Activated CD4-positive, CD25-positive, alpha-beta regulatory T cell treated with anti-CD3 and anti-CD28 coated beads, Interleukin-2, amount 50 U/mL, for 72 hours (primary cell): Measurements from ENCODE around the gene PIP4K2C.
"Not testable (repeated sequence)": the region's sequence is repeated elsewhere in the genome, so short reads cannot be mapped to it uniquely, and the experiment has no call there.

Experiments used
- DNase-seq: peaks from one replicate; pipeline ENCODE4 v3.0.0; 2021

PIP4K2C gene

DNA sequence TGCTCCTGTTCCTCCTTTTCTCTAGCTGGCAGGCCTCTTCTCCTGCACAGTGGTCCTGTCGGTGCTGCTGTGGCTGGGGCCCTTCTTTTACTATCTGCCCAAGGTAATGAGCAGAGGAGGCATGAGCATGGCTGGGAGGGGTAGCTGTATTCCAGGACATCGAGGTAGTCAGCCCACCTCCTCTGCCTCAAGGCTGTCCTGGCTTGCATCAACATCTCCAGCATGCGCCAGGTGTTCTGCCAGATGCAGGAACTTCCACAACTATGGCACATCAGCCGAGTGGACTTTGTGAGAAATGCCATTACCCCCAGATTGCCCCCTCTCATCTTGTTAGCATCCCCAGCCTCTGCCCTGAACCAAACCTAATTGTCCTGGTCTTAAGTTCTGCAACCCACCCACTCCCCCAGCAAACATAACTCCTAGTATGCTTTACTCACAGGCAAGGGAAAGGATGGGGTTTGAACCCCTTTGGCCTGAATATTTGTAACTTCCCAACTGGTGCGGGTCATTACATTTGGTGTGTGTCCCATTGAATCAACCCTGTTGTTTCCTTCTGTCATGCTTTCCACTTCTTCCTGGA lies 32.9 kb downstream of the PIP4K2C start:
- DNase-seq = no peak

GRCh38 chr12:57624441-57625220 lies 33.6 kb downstream of the PIP4K2C start:
- DNase-seq = no peak

GRCh38 chr12:57625261-57626032 lies 34.5 kb downstream of the PIP4K2C start:
- no peak for DNase-seq

- DNase-seq = no peak
Observed at GRCh38 chr12:57626111-57626920, 35.3 kb downstream of the PIP4K2C start.

- no peak for DNase-seq
Observed at GRCh38 chr12:57626921-57627445, 36.0 kb downstream of the PIP4K2C start.

- no peak for DNase-seq
Observed at GRCh38 chr12:57627501-57628279, 36.7 kb downstream of the PIP4K2C start.

GRCh38 chr12:57628280-57629191 lies 37.5 kb downstream of the PIP4K2C start:
- no peak for DNase-seq

DNA sequence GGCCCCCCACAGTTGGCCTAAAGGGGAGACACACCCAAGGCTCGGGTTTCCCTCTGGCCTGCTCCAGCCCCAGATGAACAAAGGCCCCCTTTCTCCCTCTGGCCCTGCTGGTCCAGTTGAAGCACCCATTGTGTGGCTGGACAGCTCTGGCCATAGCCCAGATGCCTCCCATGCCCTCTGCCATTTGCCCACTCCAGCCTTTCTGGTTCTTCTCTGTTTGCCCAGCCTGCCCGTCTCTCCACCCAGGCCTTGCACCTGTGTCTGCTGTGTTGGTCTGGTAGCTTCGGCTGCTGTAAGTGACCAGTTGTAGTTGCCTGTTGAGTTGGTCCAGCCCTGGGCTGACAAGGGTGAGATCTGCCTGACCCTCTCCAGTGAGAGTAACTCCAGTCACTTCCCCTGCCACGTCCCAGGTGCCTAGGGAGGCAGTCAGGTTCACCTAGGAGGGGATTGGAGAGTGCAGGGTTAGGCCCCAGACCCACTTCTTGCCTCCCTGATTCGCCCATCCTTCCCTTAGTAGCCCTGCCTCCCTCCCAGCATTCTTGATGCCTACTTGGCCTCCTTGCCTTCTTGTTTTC lies 39.0 kb downstream of the PIP4K2C start:
- DNase-seq = no peak

- no peak for DNase-seq
Observed at GRCh38 chr12:57630891-57631433, 40.0 kb downstream of the PIP4K2C start.

- DNase-seq = no peak
Observed at GRCh38 chr12:57631566-57632072, 40.6 kb downstream of the PIP4K2C start.

GRCh38 chr12:57632073-57632957 lies 41.3 kb downstream of the PIP4K2C start:
- DNase-seq = no peak

- peak; percentile 76 for DNase-seq
Observed at GRCh38 chr12:57632958-57633840, 42.2 kb downstream of the PIP4K2C start, which contains the start of gene B4GALNT1. Gene B4GALNT1 (minus strand): TSS chr12:57633201. CDS start chr12:57632132, 1,069 bp downstream.

GRCh38 chr12:57636731-57637130 lies 45.7 kb downstream of the PIP4K2C start:
- DNase-seq = not testable (repeated sequence)

DNA sequence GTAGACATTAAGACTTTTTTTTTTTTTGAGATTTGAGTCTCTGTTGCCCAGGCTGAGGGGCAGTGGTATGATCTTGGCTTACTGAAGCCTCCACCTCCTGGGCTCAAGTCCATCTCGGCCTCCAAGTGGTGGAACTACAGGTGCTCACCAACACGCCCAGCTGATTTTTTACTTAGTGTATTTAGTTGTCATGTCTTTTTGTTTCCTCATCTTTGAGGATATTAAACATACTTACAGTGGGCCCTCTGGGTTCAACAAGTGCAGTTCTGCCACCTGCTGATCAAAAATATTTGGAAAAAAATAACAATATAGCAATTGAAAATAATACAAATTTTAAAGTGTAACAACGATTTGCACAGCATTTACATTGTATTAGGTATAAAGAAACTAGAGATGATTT lies 46.4 kb downstream of the PIP4K2C start:
- no peak for DNase-seq

GRCh38 chr12:57638096-57638495 lies 47.1 kb downstream of the PIP4K2C start:
- no peak for DNase-seq

DNA sequence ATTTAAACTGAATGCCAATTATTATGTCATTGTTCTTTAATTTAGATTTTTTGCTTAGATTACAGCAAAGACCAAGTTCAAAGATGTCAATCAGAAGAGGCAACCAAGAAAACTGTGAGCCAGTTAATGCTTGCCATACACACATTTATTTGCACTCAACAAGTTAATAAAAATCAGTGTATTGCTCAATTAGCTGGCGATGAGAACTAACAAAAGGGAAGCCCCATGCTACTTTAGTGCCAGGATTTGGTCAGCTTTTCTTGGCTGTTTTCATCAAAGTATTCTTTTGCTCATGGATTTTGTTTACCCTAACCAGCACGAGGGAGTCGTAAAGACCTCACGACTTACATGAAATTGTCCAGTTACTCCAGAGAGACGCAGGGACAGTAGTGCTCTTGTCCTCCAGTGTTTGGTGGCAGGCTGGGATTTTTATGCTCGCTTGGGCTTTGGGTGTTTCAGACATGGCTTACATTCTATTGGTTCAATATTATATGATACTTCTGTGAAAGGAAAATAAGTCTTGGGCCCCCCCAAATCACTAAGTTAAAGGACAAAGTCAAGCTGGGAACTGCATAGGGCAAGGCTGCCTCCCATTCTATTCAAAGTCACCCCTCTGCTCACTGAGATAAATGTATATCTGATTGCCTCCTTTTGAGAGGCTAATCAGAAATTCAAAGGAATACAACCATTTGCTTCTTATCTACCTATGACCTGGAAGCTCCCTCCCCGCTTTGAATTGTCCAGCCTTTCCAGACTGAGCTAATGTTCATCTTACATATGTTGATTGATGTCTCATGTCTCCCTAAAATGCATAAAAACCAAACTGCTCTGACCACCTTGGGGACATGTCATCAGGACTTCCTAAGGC lies 49.4 kb downstream of the PIP4K2C start:
- DNase-seq = no peak
